Hindlimb muscle (tissue), 1 donor: ENCODE results near the gene TAF3. TPM values are rescaled to one million over a fixed set of nuclear protein-coding genes. Genes with fewer than 3 reads are reported as not detected.
"Not testable (repeated sequence)": the region's sequence is repeated elsewhere in the genome, so short reads cannot be mapped to it uniquely, and the experiment has no call there.

ENCODE experiments used
- DNase-seq: peaks from one replicate; pipeline ENCODE4 v3.0.0-alpha.2; 2013
- polyA plus RNA-seq: library from polyadenylated mRNA; unstranded; fragments of 120-200 nt; gene quantifications from one replicate; pipeline ENCODE4 v1.2.1, GENCODE V29; 2013; ENCODE audit not compliant: insufficient read length

Gene TAF3
- polyA plus RNA-seq, 1 donor, result 6.3 TPM

DNA sequence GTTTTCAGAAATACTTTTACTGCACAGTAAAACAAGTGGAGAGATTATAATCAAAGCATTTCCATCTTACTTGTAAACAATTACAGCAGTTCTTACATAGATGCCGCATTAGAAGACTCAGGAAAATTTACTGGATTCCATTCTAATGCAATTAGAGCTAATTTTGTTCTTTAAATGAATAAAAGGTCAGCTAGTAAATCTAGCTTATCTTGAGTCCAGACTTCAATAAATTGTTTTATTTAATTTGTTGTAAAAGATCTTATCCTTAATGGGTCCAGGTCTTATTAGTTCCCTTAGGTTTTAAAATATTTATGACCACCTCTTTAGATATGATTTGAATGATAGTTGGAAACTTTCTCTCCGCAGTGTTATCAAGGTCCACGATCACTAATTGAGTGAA lies 166.0 kb downstream of the TAF3 start:
- no peak for DNase-seq

DNA sequence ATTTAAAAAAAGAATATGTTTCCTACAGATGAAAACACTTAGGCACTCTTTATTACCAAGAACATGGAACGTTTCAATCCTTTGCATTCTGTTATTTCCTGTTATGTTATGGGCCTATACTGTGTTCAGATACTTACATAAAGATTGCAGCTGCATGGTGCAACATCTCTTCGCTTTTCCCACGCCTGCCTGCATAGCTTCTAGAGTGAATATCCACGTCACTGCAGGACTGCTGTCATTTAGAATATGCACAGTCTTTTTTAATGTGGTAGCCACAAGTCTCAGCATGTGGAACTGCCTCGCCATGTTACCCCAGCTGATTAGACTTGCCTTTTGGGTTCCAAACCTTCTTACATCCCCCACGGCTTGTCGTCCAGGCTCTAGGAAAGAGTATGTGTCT lies 166.6 kb downstream of the TAF3 start:
- DNase-seq, result no peak

DNA sequence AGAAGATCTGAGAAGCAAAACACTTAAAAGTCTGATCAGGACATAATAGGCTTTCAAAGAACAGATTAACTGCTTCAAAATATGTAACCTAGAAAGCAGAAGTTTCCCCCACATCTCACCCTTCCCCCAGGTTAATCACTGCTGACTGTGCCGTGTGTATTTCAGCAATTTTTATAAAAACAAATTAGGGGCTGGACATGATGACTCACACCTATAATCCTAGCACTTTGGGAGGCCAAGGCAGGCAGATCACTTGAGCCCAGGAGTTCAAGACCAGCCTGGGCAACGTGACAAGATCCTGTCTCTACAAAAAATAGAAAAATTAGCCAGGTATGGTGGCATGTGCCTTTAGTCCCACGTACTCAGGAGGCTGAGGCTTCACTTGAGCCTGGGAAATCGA lies 168.5 kb downstream of the TAF3 start:
- no peak for DNase-seq

DNA sequence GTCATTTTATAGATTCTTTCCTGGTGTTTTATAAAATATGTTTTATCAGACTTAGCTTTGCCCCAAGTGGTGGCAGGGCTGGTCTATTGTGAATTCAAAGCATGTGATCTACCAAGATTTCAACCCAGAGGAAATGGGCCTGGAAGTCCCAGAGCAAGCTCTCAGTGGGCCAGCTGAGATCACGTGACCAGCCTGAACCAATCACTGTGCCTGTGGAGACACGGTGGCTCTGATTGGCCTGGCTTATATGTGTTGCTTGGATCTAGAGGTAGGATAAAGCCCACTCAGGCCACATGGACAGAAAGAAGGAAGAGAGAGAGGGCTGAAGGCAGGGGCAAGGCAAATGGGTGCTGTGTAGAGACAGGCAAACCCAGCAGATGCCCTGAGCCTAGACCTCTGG lies 170.7 kb downstream of the TAF3 start:
- no peak for DNase-seq

DNA sequence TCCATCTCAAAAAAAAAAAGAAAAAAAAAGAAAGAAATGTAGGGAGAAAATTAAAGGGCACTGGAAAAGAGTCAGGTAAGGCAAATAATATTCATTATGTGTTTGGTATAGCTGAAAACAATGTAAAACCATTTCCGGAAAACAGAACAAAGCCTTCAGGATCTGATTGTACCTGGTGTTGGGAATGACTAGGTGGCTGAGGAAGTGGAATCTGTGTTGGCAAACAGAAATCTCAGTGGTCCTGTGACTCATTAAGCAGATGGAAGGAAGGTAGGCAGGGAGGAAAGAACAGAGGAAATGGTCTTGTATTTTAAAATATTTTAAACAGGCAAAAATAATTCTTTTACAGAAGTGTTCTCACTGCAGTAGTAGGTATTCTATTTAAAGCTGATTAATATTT lies 180.5 kb downstream of the TAF3 start:
- DNase-seq, result no peak

DNA sequence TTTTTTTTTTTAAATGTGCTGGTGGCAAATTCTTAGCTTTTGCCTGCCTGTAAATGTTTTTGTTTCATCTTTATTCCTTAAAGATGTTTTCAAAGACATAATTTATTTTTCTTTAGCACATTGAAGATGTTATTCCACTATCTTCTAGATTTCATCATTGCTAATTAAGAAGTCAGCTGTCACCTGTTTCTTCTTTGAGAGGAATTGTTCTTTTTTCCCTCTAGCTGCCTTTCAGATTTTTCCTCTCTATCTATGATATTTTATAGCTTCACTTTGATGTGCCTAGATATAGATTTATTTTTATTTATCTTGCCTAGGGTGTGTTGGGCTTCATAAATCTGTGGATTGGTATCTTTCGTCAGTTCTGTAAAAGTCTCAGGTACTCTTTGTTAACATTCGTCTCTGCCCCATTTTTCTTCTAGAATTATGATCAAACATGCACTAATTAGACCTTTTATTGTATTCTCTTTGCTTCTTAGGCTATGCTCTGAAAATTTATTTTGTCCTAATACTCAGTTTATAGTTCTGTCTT lies 186.2 kb downstream of the TAF3 start:
- DNase-seq, result no peak

DNA sequence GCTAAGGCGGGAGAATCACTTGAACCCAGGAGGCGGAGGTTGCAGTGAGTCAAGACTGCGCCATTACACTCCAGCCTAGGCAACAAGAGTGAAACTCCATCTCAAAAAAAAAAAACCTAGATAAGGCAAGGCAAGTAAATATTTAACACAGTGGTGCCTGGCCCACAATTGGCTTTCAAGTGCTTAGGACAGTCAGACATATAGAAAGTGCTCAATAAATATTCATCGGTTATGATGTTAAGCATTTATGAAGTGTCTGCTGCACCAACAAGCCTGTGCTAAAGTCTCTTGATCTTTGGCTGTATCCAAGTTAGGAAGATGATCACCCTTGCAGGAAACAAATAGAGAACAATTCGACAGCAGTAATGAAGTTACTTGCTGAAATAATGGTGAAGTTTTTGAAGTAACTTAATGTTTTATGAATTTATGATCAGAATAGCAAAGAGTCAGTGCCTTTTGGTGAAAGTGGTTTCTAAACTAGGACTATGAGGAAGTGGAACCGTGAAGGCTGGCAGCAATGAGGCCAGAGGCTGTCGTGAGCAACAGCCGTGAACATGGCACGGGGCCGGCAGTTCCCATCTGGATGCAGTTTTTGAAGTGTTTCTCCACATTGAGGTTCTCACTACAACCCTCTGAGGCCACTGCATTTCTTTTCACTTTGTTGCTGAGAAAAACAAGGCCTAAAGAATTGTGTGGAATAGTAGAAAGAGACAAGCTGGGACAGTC lies 188.1 kb downstream of the TAF3 start:
- DNase-seq, result no peak

DNA sequence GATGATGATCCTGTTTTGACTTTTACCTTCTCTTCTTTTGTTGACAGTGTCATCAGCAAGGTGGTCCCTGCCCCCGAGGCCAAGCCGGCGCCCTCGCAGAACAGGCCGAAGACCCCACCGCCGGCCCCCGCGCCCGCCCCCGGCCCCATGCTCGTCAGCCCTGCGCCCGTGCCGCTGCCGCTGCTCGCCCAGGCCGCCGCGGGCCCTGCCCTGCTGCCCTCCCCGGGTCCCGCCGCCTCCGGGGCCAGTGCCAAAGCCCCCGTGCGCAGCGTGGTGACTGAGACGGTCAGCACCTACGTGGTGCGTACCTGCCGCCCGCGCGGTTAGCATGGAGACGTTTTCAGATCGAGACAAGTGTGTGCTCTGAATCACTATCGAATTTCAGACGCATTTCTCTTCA lies 190.7 kb downstream of the TAF3 start:
- DNase-seq, result no peak

DNA sequence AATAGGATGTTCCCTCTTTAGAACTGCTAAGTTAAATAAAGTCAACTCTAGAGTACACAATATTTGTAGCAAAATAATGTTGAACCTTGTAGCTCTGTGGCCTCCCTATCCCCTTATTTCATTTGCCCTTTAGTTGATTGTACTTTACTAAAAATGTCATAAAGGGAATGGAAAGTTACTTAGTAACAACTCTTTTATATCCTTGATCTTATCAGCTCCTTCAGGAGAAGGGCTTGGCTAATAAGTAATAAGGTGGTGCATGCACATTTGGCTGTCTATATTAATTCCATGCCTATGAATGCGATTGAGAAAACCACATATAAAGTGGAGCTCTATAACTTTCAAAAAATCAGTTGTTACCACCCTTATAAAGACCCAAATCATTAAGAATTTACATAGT lies 194.7 kb downstream of the TAF3 start:
- no peak for DNase-seq

DNA sequence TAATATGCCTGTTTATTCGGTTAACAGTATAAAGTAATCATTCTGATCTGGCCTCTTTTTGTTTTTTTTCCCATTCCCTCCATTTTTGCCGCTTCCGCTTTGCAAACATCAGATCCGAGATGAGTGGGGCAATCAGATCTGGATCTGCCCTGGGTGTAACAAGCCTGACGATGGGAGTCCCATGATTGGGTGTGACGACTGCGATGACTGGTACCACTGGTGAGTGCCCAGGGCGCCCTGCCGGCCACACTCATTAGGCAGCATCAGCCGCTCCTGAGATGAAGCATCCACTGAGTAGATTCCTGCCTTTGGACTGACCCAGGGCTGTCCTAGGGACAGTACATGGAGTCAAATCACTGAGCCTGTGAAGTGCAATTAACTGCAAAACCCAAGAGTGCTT lies 195.3 kb downstream of the TAF3 start:
- DNase-seq, result no peak

DNA sequence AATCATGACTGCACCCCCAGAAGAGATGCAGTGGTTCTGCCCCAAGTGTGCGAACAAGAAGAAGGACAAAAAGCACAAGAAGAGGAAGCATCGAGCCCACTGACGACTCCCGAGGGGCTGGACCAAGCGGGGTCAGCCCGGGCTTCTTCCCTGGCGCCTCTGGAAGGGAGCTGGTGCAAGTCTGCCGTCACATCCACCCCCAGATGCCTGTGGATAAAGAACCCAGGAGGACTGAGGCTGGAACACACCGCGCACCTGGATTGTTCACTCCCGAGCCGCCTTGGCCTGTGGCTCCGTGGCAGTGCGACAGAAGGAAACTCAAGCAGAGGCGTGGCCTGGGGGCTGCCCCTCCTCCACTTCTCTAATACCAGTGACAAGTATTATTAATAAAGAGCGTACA lies 196.3 kb downstream of the TAF3 start:
- DNase-seq, result no peak

DNA sequence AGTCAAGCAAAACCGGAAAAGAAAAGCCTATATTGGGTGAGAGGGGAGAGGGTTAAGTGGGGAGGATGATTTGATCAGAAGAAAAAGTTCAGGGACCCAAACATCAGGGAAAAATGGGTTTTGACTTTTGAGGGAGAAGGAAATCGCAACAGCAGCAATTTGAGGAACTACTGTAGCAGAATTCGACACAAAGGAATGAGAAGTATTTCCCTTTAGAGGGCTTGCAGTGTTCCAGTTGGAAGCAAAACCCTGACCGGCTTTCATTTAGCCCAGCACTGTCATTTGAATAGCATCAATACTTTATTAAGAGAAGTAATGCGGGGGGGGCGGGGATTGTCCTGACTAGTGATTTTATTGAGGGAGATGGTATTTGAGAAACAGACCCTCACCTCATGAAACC lies 199.0 kb downstream of the TAF3 start:
- DNase-seq, result no peak

DNA sequence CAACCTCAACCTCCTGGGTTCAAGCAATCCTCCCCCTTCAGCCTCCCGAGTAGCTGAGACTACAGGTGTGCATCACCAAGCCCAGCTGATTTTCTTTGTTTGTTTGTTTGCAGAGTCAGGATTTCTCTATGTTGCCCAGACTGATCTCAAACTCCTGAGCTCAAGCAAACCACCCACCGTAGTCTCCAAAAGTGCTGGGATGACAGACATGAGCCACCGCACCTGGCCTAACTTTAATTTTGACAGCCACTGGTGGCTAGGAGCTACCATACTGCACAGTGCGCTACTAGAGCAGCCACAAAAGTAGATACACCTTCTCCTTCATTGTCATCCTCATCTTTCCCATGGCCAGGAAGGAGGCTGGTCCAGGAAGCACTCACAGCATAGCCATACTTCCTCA lies 205.0 kb downstream of the TAF3 start:
- no peak for DNase-seq

DNA sequence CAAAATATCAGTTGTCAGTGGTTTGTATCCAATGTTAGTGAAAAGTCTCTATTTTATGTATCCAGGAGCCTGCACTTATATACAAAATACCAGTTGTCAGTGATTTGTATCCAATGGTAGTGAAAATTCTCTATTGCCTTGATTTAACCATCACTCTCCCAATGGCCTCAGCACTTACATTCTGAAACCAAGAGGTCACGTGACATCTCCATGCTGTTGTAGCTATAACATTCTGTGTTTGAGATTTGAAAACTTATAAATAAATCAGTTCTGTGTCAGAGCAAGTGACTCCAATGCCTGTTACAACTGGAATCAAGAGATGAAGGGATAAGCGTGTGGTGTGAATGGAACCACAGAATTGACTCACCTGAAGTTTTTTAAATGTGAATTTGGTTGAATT lies 205.5 kb downstream of the TAF3 start:
- DNase-seq, result no peak

DNA sequence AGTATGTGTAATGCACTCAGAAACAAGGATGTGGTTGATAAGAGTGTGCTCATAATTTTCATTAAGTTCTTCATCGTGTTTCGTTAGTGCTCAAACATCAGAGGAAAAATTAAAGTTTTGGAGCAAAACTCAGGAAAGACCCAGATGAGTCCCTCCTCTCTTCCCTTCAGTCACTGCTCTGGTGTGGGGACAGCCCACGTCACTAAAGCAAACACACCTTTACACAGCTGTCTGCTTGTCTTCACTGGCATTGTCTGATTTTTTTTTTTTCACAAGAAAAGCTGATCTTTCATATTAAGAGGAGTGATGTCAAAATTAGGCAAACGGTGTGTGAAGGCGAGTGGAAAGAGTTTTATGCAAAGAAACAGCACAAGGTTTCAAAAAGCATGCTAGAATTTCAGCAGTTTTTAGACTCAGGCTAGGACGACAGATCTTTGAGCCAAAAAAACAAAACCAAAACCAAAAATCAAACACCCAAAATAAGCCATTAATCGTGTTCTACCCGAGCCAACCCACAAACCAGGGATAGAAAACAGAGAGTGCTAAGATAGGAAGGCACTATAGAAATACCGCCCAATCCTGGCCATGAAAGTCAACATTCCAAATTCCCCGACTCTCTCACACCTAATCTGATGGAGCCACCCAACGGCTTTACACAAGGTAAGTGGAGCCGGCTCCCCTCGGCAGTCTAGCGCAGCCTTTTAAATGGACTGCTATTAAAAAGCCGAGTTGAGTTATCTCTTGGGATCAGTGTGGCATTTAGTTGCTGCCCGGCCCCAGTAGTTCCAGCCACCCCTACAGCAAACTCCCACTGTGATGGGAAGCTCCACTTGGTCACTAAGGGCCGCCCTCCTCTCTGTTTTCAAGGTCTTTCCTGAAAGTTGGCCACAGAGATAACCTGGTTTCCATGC lies 208.3 kb downstream of the TAF3 start:
- no peak for DNase-seq

DNA sequence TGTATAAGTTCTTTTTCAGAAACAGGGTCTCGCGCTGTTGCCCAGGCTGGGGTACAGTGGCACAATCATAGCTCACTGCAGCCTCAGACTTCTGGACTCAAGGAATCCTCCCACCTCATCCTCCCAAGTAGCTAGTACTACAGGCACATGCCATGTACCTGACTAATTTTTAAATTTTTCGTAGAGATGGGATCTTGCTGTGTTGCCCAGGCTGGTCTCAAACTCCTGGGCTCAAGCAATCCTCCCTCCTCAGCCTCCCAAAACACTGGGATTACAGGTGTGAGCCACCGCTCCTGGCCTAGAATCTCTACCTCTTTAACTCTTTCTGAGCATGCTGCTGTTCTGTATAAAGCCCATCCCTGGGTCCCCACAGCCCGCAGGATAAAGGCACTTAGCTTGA lies 212.9 kb downstream of the TAF3 start:
- not testable (repeated sequence) for DNase-seq

DNA sequence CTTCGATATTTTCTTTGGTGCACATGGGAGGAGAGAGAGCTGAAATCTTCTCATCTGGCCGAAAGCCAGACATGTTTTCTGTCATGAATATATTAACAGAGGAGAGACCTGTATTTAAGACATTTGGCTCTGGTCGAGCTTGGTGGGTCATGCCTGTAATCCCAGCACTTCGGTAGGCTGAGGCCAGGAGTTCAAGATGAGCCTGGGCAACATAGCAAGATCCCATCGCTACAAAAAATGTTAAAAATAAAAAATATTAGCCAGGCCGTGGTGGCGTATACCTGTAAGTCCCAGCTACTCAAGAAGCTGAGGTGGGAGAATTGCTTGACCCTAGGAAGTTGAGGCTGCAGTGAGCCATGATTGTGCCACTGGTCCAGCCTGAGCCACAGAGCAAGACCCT lies 214.3 kb downstream of the TAF3 start:
- no peak for DNase-seq

DNA sequence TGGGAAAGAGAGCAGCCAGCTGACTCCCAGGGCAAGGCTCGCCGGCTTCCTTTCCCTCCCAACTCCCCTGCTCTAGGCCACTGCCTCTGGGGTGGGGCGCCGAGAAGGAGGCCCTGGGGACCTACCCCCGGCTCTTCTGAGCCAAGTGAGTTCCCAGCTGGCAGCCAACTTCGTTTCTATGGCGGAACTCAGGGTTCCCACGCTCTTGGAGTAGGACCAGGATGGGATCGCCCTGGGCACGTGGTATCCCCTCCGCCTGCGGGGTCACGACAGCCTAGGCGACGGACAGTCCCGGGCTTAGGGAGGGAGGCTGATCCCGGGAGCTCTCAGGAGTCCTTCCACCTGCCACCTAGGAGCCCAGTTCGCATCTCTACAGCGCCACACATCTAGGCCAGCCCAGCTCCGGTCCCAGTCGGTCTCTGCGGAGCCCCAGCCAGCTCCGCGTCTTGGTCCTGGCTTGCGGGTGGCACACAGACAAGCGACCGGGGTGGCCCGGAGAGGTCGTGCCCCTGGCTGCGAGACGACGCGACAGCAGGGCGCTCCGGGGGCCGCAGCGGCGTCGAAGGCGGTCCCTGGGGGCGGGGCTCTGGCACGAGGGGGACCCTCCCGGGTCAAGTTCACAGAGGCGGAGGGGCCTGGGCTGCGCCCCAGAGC lies 215.6 kb downstream of the TAF3 start:
- DNase-seq, result no peak

DNA sequence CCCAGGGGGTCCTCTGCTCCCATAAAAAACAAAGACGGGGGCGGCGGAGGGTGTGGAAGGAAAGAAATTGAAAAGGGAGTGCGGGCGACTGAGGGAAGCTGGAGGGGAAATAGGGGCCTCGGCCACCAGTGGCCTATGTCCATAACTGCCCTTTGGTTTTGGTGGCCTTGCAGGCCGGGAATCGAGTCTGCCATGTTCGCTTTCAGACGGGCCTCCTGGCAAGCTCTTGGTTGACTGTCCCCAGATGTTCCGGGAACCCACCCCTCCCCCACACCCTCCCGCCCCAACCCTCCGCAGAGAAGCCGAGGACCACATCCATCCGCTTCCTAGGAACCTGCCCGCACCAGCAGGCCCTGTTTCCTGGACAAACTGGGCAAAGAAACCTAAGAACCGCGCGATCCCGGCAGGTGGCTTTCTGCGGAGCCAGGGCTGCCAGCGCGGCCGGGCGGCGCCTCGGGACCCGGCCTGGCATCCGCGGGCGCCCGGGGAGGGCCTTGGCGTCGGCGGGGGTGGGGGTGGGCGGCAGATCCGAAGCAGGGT lies 216.2 kb downstream of the TAF3 start:
- DNase-seq, result no peak

DNA sequence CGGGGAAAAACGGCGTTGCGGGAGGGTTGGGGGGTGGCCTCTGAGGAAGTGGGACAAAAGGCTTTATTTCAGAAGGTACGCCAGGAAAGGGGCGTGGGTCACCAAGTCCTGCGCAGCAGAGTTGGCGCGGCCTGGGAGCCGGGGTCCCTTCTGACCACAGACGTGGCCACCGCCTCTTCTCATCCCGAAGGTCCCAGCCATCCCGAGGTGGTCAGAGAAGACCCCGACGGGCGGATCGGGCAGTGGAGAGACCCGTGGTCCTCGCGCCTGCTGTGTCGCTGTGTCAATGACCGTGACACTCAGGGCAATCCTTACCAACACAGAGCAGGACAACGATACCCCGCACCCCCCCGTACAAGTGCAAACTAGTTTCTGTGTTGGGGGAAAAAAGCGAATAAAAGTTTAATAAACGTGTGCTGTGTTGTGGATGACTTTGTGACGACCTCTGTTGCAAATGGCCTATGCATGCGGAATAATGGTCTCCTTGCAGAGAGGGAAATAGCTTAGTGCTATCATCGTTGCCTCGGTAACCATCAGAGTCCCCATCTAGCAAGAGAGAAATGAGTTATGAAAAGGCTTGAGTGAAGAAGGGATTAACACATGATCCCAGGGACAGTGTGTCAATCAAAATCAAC lies 216.8 kb downstream of the TAF3 start:
- no peak for DNase-seq

DNA sequence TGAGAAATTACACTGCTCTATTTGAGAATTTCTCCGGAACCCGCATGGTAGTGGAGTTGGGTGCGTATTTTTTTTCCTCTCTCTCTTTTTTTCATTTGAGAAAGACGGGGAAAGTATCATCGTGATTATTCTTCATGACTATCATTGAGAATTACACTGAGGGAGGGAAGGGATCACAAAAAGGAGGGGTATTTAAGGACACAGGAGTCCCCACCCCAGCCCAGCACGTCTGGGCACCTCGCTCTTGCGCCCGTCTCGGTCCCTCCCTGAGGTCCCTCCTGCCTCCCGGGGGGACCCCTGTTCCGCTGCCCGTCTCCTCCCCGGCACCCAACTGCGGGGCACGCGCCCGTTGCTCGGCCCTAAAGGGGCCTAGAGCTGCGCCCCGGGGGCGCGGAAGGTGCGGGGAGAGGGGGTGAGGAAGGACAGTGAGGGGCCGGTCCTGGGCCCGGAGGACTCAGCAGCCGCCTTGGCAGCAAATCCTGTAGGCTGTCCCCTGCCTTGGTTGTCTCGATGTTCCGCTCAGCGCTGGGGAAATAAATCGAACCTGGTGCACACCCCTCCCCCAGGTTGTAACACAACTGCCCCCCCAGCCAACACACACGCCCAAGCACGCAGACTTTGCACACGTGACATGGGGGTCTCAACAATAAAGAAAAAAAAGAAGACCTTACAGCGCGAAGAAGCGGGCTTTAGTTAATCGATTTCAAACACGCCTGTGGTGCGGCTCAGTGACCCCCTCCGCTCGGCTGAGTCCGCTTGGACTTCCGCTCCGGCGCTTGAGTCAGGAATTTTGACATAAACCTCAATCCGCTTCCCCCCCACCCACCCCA lies 217.6 kb downstream of the TAF3 start:
- DNase-seq, result no peak
